Smooth muscle cell of the brain vasculature (primary cell): ENCODE results near the gene DELE1.
"Not testable (repeated sequence)": the region's sequence is repeated elsewhere in the genome, so short reads cannot be mapped to it uniquely, and the experiment has no call there.

ENCODE experiments used
- DNase-seq: peaks from one replicate; pipeline ENCODE4 v3.0.0-alpha.2; 2012; ENCODE audit warnings: low read depth, low spot score

DELE1 gene

DNA sequence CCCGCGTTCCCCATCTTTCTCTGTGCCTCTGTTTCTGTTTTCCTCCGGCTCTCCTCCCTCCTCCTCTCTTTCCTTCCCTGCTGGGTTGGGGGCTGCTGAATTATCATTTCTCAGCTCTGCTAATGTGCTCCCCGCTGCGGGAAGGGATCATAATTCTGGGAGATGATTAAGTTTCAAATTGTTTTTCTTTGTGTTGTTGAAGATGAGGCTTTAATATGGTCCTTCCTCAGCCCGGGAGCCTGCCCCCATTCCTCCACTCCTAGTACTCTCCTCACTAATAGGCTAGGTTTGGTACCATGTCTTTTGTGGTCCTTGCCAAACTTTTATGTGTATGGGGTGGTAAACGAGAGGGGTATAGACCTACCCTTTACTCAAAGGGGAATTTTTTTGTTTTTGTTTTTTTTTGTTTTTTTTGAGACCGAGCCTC is 39.8 kb upstream of the DELE1 start:
- no peak for DNase-seq

DNA sequence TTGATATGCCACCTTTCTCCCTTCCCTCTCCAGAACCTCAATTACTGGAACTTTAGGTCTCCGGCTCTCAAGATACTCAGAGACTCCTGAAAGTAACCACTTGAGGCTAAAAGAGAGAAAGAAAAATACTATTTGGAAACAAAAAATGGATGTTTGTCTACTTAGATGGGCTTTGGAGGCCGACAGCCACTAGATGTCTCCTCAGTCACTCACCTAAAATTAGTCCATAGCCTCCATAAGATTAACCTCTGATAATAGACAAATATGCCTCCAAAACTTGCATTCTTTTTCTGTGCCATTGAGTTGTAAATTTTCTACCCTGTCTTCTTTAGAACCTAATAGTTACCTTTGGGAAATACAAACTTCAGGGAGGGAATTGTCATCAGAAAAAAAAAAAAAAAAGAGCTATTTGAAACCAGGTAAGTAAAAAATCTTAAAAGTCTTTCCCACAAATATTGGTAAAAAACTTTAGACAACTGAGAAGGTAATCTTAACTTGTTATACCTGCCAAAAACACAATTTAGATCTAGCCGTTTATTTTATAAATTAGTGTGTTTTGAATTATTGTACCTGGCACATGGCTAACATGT is 34.3 kb upstream of the DELE1 start:
- no peak for DNase-seq

- not testable (repeated sequence) for DNase-seq
These were observed 33.2 kb upstream of the DELE1 start for GRCh38 chr5:141890429-141890828.

DNA sequence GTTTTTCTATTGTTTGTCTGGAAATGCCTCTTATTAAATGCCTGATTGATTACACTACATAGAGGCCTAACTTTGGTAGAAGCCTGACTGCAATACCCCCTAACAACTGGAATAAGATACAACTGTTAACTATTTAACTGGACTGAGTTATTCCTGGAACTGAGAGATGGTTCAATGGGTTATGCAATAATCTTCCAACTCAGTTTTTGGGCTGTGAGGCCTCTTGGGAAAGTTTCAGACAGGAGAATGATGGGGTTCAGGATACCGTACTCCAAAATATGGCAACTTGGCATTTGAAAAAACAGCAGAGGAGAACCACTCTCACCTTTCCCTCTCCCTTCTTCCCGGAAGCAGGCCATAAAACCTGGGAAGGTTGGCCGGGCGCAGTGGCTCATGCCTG is 26.2 kb upstream of the DELE1 start:
- no peak for DNase-seq

DNA sequence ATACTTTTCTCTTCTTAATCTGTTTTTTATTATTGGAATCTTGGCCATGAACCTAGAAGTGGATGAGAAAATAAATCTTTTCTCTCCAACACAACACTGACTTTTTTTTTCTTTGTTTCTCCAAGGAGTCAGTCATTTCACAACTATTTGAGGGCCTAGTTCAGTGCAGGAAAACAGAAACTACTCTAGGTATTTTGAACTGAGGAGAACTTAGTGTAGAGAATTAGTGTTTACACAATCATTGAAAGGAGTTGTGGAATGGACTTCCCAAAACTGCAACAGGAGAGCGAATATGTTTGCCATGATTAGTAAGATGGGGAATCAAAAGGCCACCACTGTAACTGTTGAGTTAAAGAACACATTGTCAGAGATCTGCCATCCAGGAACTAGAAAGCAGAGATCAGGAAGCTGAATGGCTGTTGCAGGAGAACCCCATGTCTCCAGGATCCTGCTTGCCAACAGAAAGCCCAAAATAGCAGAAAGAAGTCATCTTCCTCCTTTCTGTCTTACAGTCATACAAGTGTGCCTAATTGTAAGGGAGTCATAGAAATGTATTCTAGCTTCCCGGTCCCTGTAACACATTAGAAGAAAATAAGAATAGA is 25.1 kb upstream of the DELE1 start:
- DNase-seq = no peak

GRCh38 chr5:141902015-141902814 is 21.5 kb upstream of the DELE1 start:
- no peak for DNase-seq

DNA sequence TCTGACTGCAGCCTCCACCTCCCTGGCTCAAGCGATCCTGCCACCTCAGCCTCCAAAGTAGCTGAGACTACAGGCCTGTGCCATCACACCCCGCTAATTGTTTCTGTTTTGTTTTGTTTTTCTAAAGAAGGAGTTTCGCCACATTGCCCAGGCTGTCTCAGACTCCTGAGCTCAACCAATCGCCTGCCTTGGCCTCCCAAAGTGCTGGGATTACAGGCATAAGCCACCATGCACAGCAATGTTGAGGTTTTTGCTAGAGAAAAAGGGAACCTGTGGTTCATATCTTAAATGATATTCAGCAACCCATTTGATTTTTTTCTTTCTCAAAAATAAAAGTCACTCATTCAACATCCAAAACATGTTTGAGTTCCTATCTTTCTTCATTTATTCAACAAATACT is 20.4 kb upstream of the DELE1 start:
- DNase-seq = no peak

DNA sequence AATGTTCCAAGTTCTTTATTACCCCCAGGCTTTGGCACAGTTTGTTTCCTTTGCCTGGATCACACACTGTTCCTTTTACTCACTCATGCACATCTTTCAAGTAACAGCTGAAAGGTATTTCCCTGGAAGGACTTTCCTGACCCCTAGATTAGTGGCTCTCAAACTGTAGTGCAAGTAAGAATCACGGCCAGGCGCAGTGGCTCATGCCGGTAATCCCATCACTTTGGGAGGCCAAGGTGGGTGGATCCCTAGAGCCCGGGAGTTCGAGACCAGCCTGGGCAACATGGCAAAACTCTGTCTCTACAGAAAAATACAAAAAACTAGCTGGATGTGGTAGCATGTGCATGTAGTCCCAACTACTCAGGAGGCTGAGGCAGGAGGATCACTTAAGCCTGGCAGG is 19.1 kb upstream of the DELE1 start:
- no peak for DNase-seq

GRCh38 chr5:141906517-141906916 is 17.2 kb upstream of the DELE1 start:
- DNase-seq = no peak

GRCh38 chr5:141906972-141907371 is 16.7 kb upstream of the DELE1 start:
- no peak for DNase-seq

DNA sequence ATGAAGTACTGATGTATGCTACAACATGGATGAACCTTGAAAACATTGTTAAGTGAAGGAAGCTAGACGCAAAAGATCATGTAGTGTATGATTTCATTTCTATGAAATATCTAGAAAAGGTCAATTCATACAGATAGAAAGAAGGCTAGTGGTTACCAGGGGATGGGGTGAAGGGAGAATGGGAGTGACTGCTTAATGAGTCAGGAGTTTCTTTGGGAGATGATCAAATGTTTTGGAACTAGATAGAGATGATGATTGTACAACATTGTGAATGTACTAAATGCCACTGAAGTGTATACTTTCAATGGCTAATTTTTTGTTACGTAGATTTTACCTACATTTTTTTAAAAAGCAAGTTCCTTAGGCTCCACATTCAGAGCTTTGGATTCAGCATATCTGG is 14.9 kb upstream of the DELE1 start:
- DNase-seq = no peak

DNA sequence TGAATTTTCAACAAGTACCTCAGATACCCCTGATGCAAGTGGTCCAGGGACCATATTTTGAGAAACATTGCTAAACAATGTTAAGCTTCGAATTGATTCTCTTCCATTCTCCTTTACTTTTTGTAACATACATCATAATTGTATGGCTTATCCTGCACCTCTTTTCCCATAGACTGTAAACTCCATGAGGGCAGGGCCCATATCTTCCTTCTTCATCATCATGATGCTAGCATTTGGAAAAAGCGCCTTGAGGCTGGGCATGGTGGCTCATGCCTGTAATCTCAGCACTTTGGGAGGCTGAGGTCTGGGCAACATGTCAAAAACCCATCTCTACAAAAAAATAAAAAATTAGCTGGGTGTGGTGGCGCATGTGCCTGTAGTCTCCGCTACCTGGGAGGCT is 14.5 kb upstream of the DELE1 start:
- no peak for DNase-seq

DNA sequence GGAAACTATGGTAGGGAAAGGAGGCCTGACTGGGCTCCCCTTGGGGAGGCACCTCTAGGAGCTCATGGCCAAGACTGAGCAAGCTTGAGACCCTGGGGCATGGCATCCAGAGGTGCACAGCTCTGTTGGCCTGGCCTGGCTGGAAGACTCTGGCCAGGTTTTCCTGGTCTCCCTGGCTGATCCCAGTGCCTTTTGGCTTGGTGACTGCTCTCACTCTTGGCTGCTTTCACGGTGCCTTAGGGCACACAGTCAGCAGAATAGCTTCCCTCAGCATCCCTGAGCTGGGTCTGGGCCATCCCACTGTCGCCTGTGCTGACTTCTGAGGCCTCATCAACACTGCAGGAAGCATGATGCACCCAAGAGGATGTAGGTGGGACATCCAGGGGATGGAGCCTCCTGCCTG is 13.4 kb upstream of the DELE1 start:
- no peak for DNase-seq

GRCh38 chr5:141913560-141914198 is 10.0 kb upstream of the DELE1 start:
- no peak for DNase-seq

- DNase-seq = no peak
These were observed 9.4 kb upstream of the DELE1 start for GRCh38 chr5:141914199-141914743.

GRCh38 chr5:141914797-141915196 is 8.9 kb upstream of the DELE1 start:
- DNase-seq = no peak

DNA sequence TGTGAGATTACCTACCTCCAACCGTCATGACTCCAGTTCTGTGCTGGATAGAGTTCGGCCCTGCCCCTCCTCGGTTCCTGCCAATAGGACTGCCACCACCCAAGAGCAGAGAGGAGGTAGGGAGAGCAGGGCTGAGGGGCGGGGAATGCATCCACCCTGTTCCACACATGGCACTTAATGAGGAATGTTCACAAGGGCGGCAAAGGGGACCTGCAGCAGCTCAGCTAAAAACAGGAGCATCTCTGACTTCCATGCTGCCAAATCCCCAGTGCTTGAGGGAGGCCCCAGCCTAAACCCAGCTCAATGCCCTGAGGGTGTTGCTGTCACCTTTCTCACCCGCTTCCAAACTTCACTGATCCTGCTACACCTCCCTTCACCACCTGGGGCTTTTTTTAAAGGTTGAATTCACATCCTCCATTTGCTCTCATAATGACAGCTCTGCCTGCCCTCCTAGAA is 7.8 kb upstream of the DELE1 start:
- no peak for DNase-seq

DNA sequence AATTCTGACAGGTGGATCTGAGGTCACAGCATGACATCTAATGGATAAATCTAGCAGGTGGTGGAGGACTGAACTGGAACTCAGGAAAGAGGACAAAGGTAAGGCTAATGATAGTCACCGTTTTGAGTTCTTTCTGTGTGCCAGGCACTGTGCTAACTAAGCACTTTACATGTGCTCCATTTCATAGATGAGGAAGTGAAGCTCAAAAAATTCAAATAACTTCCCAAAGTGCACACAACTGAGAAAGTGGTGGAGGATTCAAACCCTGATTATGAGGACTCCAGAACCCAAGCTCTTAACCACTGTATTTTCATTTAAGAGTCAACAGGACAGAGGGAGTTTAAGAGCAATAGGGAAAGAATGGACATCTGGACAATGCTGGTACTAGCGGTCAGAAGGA is 7.1 kb upstream of the DELE1 start:
- no peak for DNase-seq

DNA sequence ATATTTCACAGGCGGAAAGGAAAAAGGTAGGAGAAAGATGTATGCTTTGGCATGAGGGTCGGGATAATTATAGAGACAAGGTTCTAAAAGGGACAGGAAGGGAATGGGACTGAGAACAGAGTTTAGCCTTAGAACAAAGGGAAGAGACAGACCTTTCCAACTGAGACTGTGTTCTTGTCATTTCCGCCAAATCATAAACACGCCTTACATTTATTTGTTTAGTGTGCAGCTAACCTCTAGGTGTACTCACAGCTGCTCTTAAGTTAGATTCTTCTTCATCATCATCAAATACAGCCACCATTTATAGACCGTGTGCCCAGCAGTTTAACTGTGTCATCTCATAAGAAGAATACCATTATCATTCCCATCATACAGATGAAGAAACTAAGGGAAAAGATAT is 5.9 kb upstream of the DELE1 start:
- DNase-seq = no peak

GRCh38 chr5:141919218-141920119 is 4.2 kb upstream of the DELE1 start:
- DNase-seq = no peak

GRCh38 chr5:141920771-141921170 is 2.9 kb upstream of the DELE1 start:
- DNase-seq = no peak
